ENCODE data around the gene MVB12B.

GRCh38 chr9:126312584-126313551 is 13.8 kb upstream of the MVB12B start:
- TF ChIP-seq REST (IDR thresholded peaks at IDR 0.05; ENCODE audit: insufficient read depth in 1 of 2, low read depth in 2 of 2, low read length in 2 of 2) (no peak), TAF1 (IDR thresholded peaks at IDR 0.05; ENCODE audit: borderline replicate concordance, insufficient read depth, low read length) (no peak)

All from PFSK-1 (cell line).